ENCODE data around the gene RIC8A. TPM values are rescaled to one million over a fixed set of nuclear protein-coding genes. Genes with fewer than 3 reads are reported as not detected.
A peak's percentile ranks its signal among the peaks of the same experiment; 100 is the strongest.

The RIC8A gene
- total and polyA plus RNA-seq, 4 donors = 30.6 to 77.3 (median 67.8) TPM

DNA sequence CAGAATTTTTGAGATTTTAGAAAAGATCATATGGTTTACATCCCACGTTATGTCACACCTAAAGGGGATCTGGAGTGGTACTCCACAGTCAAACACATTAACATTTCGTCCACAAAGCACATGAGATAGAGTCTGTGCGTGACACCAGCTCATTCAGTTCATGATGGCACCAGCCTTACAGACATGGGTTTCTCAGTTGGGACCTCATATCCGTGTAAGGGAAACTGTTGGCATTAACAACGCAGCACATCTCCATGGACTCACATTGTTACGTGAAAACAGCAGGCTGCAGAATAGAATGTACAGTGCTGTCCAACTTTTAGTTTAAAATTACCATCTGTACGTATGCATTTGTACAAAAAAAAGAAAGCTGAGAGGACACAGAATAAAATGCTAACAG lies 14.0 kb downstream of the RIC8A start:
- intact Hi-C loops (cut with DNase I) = no loop called here
- no peaks in the 10 kb centered on the region for H3K36me3 ChIP-seq (ENCODE audit: control insufficient read depth in 1 of 2, insufficient read depth in 2 of 2, low read length in 1 of 2)
- WGBS, 2 donors = 85% methylated on average over 7 of the region's 7 CpGs
- no peaks in the 10 kb centered on the region for H3K9me3 ChIP-seq (ENCODE audit: control insufficient read depth, low read length)
- ATAC-seq (ENCODE audit: low FRiP score) = no peak
- no peaks in the 10 kb centered on the region for H3K4me1 ChIP-seq (ENCODE audit: control insufficient read depth in 1 of 2, insufficient read depth in 2 of 2, low read length in 2 of 2)
- H3K27me3 ChIP-seq (ENCODE audit: control insufficient read depth in 1 of 2, insufficient read depth in 2 of 2, low read length in 1 of 2) = no peaks in the 10 kb centered on the region
- H3K4me3 ChIP-seq (ENCODE audit: low read length in 2 of 2) = no peak overlapping the region
- no peak overlapping the region for H3K27ac ChIP-seq (ENCODE audit: low read depth in 1 of 2, low read length in 2 of 2)
- DNase-seq = no peak

DNA sequence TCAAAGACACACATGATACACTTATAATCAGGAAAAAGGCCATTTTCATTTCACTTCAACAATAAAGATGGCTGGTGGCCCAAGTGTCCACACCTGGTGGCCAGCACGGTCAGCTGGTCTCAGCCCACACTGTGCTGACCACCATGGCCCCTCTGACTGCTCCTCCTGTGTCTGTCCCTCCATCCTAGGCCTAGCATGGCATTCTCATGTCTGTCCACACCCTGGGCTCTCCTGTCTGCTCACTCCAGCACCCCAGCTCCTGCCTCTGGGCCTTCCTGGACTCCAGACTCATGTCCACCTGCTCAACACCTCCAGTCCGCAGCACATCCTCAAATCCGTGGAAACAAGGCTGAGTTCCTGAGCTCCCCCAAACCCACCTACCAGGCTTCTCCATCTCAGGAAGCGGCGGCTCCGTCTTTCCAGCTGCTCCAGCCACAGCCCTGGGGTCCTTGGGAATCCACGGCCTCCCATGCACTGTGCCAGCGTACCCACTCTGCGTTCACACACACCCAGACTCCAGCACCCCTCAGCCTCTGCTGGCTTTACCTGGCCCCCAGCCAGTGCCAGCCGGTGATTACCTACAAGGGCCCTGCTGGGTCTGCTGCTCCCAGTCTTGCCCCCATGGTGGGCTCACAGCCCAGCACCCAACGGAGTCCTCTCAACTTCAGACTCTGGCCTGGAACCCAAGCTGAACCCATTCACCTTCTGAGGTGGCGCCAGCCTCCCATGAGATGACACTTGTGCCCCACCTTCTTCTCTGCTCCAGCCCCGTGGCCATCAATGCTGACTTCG lies 14.7 kb downstream of the RIC8A start:
- ATAC-seq (ENCODE audit: low FRiP score) (no peak), DNase-seq (peak in 1 of 2 donors; percentile 68)
- Histone ChIP-seq H3K36me3 (ENCODE audit: control insufficient read depth in 1 of 2, insufficient read depth in 2 of 2, low read length in 1 of 2) (no peaks in the 10 kb centered on the region), H3K27me3 (ENCODE audit: control insufficient read depth in 1 of 2, insufficient read depth in 2 of 2, low read length in 1 of 2) (no peaks in the 10 kb centered on the region), H3K4me1 (ENCODE audit: control insufficient read depth in 1 of 2, insufficient read depth in 2 of 2, low read length in 2 of 2) (no peaks in the 10 kb centered on the region), H3K9me3 (ENCODE audit: control insufficient read depth, low read length) (no peaks in the 10 kb centered on the region), H3K27ac (ENCODE audit: low read depth in 1 of 2, low read length in 2 of 2) (no peak overlapping the region), H3K4me3 (ENCODE audit: low read length in 2 of 2) (no peak overlapping the region)
- intact Hi-C loops (cut with DNase I) = no loop called here
- WGBS, 2 donors = 93 to 94% methylated on average over 14 of the region's 14 CpGs

DNA sequence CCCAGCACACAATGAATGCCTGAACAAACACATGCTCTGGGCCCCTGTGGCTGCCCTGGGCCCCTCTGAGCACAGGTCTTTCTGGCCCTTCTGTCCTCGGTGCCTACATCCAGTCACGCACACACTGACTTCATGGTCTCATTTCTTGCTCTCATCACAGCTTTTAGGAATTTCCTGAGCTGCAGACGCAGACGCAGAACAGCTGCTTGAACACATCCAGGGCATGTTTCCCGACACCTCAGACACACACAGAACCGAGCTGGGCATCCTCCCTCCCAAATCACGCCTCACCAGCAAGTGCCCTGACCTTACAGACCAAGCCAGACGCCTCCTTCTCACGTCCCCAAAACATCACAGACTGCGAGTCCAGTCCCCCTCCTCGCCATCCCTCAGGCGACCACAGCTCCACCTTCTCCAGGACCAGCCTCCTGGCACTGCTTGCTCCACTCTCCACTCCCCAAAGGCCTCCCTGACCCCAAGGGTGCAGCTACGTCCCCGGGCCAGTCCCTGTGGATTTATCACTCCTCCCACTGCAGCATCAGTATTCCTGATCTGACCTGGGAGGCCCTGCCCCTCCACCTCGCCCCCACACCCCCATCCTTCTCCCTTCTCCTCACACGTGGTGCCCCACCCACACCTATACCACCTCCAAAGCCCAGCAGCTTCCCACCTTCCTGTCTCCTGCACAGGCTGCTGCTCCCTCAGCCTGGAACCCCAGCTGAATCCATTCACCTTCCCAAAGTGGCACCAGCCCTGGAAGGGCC lies 15.7 kb downstream of the RIC8A start:
- intact Hi-C loops (cut with DNase I) = no loop called here
- ATAC-seq (ENCODE audit: low FRiP score) = no peak
- no peak for DNase-seq
- Histone ChIP-seq H3K9me3 (ENCODE audit: control insufficient read depth, low read length) (no peaks in the 10 kb centered on the region), H3K4me1 (ENCODE audit: control insufficient read depth in 1 of 2, insufficient read depth in 2 of 2, low read length in 2 of 2) (no peaks in the 10 kb centered on the region), H3K27me3 (ENCODE audit: control insufficient read depth in 1 of 2, insufficient read depth in 2 of 2, low read length in 1 of 2) (no peaks in the 10 kb centered on the region), H3K4me3 (ENCODE audit: low read length in 2 of 2) (no peak overlapping the region), H3K27ac (ENCODE audit: low read depth in 1 of 2, low read length in 2 of 2) (no peak overlapping the region), H3K36me3 (ENCODE audit: control insufficient read depth in 1 of 2, insufficient read depth in 2 of 2, low read length in 1 of 2) (no peaks in the 10 kb centered on the region)
- WGBS, 2 donors = 82 to 86% methylated on average over 15 to 16 of the region's 16 CpGs

- ATAC-seq (ENCODE audit: low FRiP score) (no peak), DNase-seq (no peak)
- Histone ChIP-seq H3K4me3 (ENCODE audit: low read length in 2 of 2) (no peak overlapping the region), H3K27ac (ENCODE audit: low read depth in 1 of 2, low read length in 2 of 2) (no peak overlapping the region), H3K27me3 (ENCODE audit: control insufficient read depth in 1 of 2, insufficient read depth in 2 of 2, low read length in 1 of 2) (no peaks in the 10 kb centered on the region), H3K36me3 (ENCODE audit: control insufficient read depth in 1 of 2, insufficient read depth in 2 of 2, low read length in 1 of 2) (no peaks in the 10 kb centered on the region), H3K9me3 (ENCODE audit: control insufficient read depth, low read length) (no peaks in the 10 kb centered on the region), H3K4me1 (ENCODE audit: control insufficient read depth in 1 of 2, insufficient read depth in 2 of 2, low read length in 2 of 2) (no peaks in the 10 kb centered on the region)
- intact Hi-C loops (cut with DNase I) = no loop called here
- WGBS, 2 donors = 92 to 97% methylated on average over 7 to 9 of the region's 9 CpGs
These were observed 16.4 kb downstream of the RIC8A start for GRCh38 chr11:223884-224283.

- H3K4me3 ChIP-seq (ENCODE audit: low read length in 2 of 2) = no peak overlapping the region
- intact Hi-C loops (cut with DNase I) = no loop called here
- DNase-seq = peak in 1 of 2 donors; percentile 8
- no peaks in the 10 kb centered on the region for H3K36me3 ChIP-seq (ENCODE audit: control insufficient read depth in 1 of 2, insufficient read depth in 2 of 2, low read length in 1 of 2)
- 84 to 96% methylated on average over 7 of the region's 7 CpGs for WGBS, 2 donors
- H3K27ac ChIP-seq (ENCODE audit: low read depth in 1 of 2, low read length in 2 of 2) = no peak overlapping the region
- H3K9me3 ChIP-seq (ENCODE audit: control insufficient read depth, low read length) = no peaks in the 10 kb centered on the region
- H3K27me3 ChIP-seq (ENCODE audit: control insufficient read depth in 1 of 2, insufficient read depth in 2 of 2, low read length in 1 of 2) = no peaks in the 10 kb centered on the region
- ATAC-seq (ENCODE audit: low FRiP score) = no peak
- no peaks in the 10 kb centered on the region for H3K4me1 ChIP-seq (ENCODE audit: control insufficient read depth in 1 of 2, insufficient read depth in 2 of 2, low read length in 2 of 2)
These were observed 16.9 kb downstream of the RIC8A start for GRCh38 chr11:224424-224823.

GRCh38 chr11:225734-226453 lies 18.4 kb downstream of the RIC8A start:
- no peaks in the 10 kb centered on the region for H3K36me3 ChIP-seq (ENCODE audit: control insufficient read depth in 1 of 2, insufficient read depth in 2 of 2, low read length in 1 of 2)
- no peak overlapping the region for H3K4me3 ChIP-seq (ENCODE audit: low read length in 2 of 2)
- H3K4me1 ChIP-seq (ENCODE audit: control insufficient read depth in 1 of 2, insufficient read depth in 2 of 2, low read length in 2 of 2) = no peaks in the 10 kb centered on the region
- DNase-seq (no peak), ATAC-seq (ENCODE audit: low FRiP score) (no peak)
- 84 to 91% methylated on average over 10 of the region's 10 CpGs for WGBS, 2 donors
- no peak overlapping the region for H3K27ac ChIP-seq (ENCODE audit: low read depth in 1 of 2, low read length in 2 of 2)
- intact Hi-C loops (cut with DNase I) = no loop called here
- H3K27me3 ChIP-seq (ENCODE audit: control insufficient read depth in 1 of 2, insufficient read depth in 2 of 2, low read length in 1 of 2) = no peaks in the 10 kb centered on the region
- no peaks in the 10 kb centered on the region for H3K9me3 ChIP-seq (ENCODE audit: control insufficient read depth, low read length)

DNA sequence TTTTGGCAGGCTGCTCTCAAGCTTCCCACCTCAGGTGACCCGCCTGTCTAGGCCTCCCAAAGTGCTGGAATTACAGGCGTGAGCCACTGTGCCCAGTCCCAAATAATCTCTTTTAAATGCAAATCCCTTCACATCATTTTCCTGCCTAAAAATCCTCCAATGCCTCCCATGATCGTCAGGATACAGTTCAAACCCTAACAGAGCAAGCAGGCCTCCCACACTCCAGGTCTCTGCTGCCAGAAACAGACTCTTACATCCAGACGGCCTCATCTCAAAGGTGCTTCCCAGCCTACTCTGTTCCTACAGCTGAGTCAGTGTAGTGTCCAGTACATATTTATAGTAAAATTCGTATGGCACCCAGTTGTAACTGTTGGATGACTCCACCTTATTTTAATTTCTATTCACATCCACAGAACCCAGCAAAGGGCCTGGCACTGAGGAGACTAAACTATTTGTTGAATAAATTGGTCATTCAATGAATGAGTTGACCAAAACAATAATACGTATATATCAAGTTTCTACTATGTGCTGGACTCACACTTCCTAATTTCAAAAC lies 20.4 kb downstream of the RIC8A start:
- Histone ChIP-seq H3K4me1 (ENCODE audit: control insufficient read depth in 1 of 2, insufficient read depth in 2 of 2, low read length in 2 of 2) (no peaks in the 10 kb centered on the region), H3K27ac (ENCODE audit: low read depth in 1 of 2, low read length in 2 of 2) (no peak overlapping the region), H3K9me3 (ENCODE audit: control insufficient read depth, low read length) (no peaks in the 10 kb centered on the region), H3K4me3 (ENCODE audit: low read length in 2 of 2) (no peak overlapping the region), H3K36me3 (ENCODE audit: control insufficient read depth in 1 of 2, insufficient read depth in 2 of 2, low read length in 1 of 2) (no peaks in the 10 kb centered on the region), H3K27me3 (ENCODE audit: control insufficient read depth in 1 of 2, insufficient read depth in 2 of 2, low read length in 1 of 2) (no peaks in the 10 kb centered on the region)
- intact Hi-C loops (cut with DNase I) = no loop called here
- DNase-seq (no peak), ATAC-seq (ENCODE audit: low FRiP score) (no peak)
- WGBS, 2 donors = 79 to 83% methylated on average over 6 of the region's 6 CpGs

GRCh38 chr11:230431-230830 lies 22.9 kb downstream of the RIC8A start:
- H3K36me3 ChIP-seq (ENCODE audit: control insufficient read depth in 1 of 2, insufficient read depth in 2 of 2, low read length in 1 of 2) = no peaks in the 10 kb centered on the region
- intact Hi-C loops (cut with DNase I) = loop anchor here in 1 of 2 donors (10.0 kb wide), 1 partner anchor 74 kb away; the partner anchor contains the start of gene IFITM2
- no peak for ATAC-seq (ENCODE audit: low FRiP score)

More at GRCh38 chr11:230431-230830, 22.9 kb downstream of the RIC8A start:
- Histone ChIP-seq H3K4me3 (ENCODE audit: low read length in 2 of 2) (no peak overlapping the region), H3K9me3 (ENCODE audit: control insufficient read depth, low read length) (no peaks in the 10 kb centered on the region), H3K27ac (ENCODE audit: low read depth in 1 of 2, low read length in 2 of 2) (no peak overlapping the region), H3K4me1 (ENCODE audit: control insufficient read depth in 1 of 2, insufficient read depth in 2 of 2, low read length in 2 of 2) (no peaks in the 10 kb centered on the region), H3K27me3 (ENCODE audit: control insufficient read depth in 1 of 2, insufficient read depth in 2 of 2, low read length in 1 of 2) (no peaks in the 10 kb centered on the region)
- no peak for DNase-seq
- 93 to 95% methylated on average over 10 of the region's 10 CpGs for WGBS, 2 donors

Data from aorta (tissue), 5 donors.